DND-41 (cell line): Measurements from ENCODE around the gene IAH1.

Experiments
- ATAC-seq: fragments of 200-7000 bp; cut with Tn5 transposase; 3 replicates; pipeline ENCODE4 v1.9.1; 2021; ENCODE audit warnings: low read depth; ENCODE audit not compliant: insufficient read depth
- DNase-seq: peaks from one replicate; pipeline ENCODE4 v3.0.0-alpha.2; 2020
- H2AFZ ChIP-seq: 2 replicates; pipeline ENCODE4 v1.6.0; 2012; ENCODE audit warnings: low read depth, low read length
- H3K27ac ChIP-seq: 2 replicates; pipeline ENCODE4 v1.5.1; 2012; ENCODE audit warnings: low read length, inconsistent platforms
- H3K27me3 ChIP-seq: fragments of 200-600 bp; sonication (generic); 2 replicates; pipeline ENCODE4 v1.6.0; 2012; ENCODE audit warnings: low read length, mild to moderate bottlenecking, inconsistent platforms; ENCODE audit not compliant: insufficient read depth, poor library complexity
- H3K36me3 ChIP-seq: 2 replicates; pipeline ENCODE4 v1.5.1; 2012; ENCODE audit warnings: low read length, inconsistent platforms; ENCODE audit not compliant: insufficient read depth
- H3K4me1 ChIP-seq: 2 replicates; pipeline ENCODE4 v1.5.1; 2012; ENCODE audit warnings: mild to moderate bottlenecking, low read length; ENCODE audit not compliant: insufficient read depth
- H3K4me2 ChIP-seq: 2 replicates; pipeline ENCODE4 v1.6.0; 2012; ENCODE audit warnings: mild to moderate bottlenecking, moderate library complexity, low read length, inconsistent platforms; ENCODE audit not compliant: insufficient read depth
- H3K4me3 ChIP-seq, 2 experiments: fragments of 200-600 bp in 1 of 2; shearing (Covaris generic) in 1 of 2; 2 replicates each; pipeline ENCODE4 v1.5.1; 2012 to 2016; ENCODE audit warnings: inconsistent platforms in 2 of 2, low read length in 2 of 2, mild to moderate bottlenecking in 2 of 2, low read depth in 1 of 2, moderate library complexity in 1 of 2
- H3K79me2 ChIP-seq: 2 replicates; pipeline ENCODE4 v1.6.0; 2012; ENCODE audit warnings: low read length, inconsistent platforms; ENCODE audit not compliant: insufficient read depth
- H3K9ac ChIP-seq: 2 replicates; pipeline ENCODE4 v1.6.0; 2012; ENCODE audit warnings: low read depth, mild to moderate bottlenecking, inconsistent platforms, low read length, moderate library complexity
- H3K9me3 ChIP-seq: 2 replicates; pipeline ENCODE4 v1.5.1; 2012; ENCODE audit warnings: low read length, moderate library complexity, mild to moderate bottlenecking, inconsistent platforms; ENCODE audit not compliant: insufficient read depth, severe bottlenecking
- H4K20me1 ChIP-seq: 2 replicates; pipeline ENCODE4 v1.6.0; 2012; ENCODE audit warnings: low read length; ENCODE audit not compliant: insufficient read depth
- EZH2 ChIP-seq: IDR thresholded peaks from 3 replicates; pipeline ENCODE4 v1.6.1; 2012; ENCODE audit warnings: borderline replicate concordance, low read depth, mild to moderate bottlenecking, moderate library complexity, low read length, inconsistent platforms; ENCODE audit not compliant: severe bottlenecking
- TF ChIP-seq, protein P1 (sequence below): IDR thresholded peaks from 2 replicates; pipeline ENCODE4 v1.5.1; 2012; ENCODE audit warnings: borderline replicate concordance, low read length, moderate library complexity, mild to moderate bottlenecking; ENCODE audit not compliant: poor library complexity, severe bottlenecking; ENCODE audit errors: extremely low read depth

The IAH1 gene

DNA sequence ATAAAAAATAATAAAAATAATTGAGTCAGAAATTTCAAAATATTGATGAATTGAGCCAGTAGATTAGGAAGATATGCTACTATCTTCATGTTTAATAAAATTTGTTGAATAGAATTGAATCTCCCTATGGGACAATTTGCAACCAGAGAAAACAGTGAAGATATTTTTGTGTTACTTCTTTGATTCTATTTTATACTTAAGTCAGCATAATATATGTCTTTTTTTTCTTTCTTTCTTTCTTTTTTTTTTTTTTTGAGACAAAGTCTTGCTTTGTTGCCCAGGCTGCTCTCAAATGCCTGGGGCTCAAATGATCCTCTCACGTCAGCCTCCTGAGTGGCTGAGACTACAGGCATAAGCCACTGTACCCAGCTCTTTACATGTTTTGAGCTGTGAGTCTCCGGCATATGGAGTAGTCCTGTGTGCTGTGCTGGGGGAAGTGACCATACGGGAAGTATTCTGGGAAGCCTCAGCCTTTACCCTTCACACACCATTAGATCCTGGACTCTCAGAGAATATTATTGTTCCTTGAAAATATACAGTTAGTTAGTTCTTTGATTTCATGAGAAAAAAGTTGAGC is 13.8 kb upstream of the IAH1 start:
- H3K79me2 ChIP-seq, result no peaks in the 10 kb centered on the region
- H2AFZ ChIP-seq, result no peak overlapping the region
- H3K9ac ChIP-seq, result no peak overlapping the region
- no peaks in the 10 kb centered on the region for H3K9me3 ChIP-seq
- DNase-seq, result no peak
- peaks cover 75% of the 10 kb centered on the region for H3K36me3 ChIP-seq
- TF ChIP-seq, protein P1, sequence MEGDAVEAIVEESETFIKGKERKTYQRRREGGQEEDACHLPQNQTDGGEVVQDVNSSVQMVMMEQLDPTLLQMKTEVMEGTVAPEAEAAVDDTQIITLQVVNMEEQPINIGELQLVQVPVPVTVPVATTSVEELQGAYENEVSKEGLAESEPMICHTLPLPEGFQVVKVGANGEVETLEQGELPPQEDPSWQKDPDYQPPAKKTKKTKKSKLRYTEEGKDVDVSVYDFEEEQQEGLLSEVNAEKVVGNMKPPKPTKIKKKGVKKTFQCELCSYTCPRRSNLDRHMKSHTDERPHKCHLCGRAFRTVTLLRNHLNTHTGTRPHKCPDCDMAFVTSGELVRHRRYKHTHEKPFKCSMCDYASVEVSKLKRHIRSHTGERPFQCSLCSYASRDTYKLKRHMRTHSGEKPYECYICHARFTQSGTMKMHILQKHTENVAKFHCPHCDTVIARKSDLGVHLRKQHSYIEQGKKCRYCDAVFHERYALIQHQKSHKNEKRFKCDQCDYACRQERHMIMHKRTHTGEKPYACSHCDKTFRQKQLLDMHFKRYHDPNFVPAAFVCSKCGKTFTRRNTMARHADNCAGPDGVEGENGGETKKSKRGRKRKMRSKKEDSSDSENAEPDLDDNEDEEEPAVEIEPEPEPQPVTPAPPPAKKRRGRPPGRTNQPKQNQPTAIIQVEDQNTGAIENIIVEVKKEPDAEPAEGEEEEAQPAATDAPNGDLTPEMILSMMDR, result no peak
- no peak for TF ChIP-seq EZH2
- ATAC-seq, result no peak
- no peaks in the 10 kb centered on the region for H3K4me1 ChIP-seq
- H3K4me3 ChIP-seq, result no peak overlapping the region
- no peaks in the 10 kb centered on the region for H3K27me3 ChIP-seq
- H3K27ac ChIP-seq, result no peak overlapping the region
- no peak overlapping the region for H3K4me2 ChIP-seq
- H4K20me1 ChIP-seq, result no peaks in the 10 kb centered on the region

DNA sequence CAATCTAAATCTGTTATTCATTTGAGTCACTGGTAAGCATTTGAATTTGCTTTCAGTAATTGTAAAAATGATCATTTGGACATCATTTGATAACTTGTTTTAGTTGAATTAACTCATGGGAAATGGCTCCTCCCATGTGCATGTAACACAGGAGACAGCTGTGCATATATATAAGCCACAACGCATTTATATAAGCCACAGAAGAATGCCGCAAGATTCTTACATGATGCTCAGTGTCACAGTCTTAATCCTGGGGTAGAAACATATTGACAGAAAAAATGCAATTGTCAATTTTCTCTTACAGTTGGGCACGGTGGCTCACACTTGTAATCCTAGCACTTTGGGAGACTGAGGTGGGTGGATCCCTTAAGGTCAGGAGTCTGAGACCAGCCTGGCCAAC is 13.3 kb upstream of the IAH1 start:
- Histone ChIP-seq H3K9ac (no peak overlapping the region), H3K27ac (no peak overlapping the region), H3K27me3 (no peaks in the 10 kb centered on the region), H4K20me1 (no peaks in the 10 kb centered on the region), H3K36me3 (peaks cover 77% of the 10 kb centered on the region), H3K4me3 (no peak overlapping the region), H3K4me1 (no peaks in the 10 kb centered on the region), H3K4me2 (no peak overlapping the region), H2AFZ (no peak overlapping the region), H3K9me3 (no peaks in the 10 kb centered on the region), H3K79me2 (no peaks in the 10 kb centered on the region)
- DNase-seq (no peak), ATAC-seq (no peak)
- TF ChIP-seq, protein P1, result no peak
- TF ChIP-seq EZH2, result no peak

DNA sequence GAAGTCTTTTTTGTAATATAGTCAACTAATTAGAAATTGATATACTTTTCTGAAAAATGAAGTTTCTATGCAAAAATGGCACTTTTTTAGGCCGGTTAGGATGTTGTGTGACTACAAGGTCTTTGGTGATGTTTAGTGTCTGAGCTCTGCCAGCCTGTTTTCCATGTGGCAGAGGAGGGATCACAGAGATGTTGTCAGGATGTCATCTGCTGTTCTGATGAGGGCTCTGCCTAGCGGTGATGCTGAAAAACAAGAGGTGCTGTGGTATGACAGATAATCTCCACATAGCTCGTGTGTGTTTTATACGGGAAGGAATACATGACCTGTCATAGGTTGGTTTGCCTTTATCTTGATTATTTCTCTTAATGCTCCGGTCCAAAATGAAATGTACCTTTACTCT is 12.0 kb upstream of the IAH1 start:
- DNase-seq (no peak), ATAC-seq (no peak)
- Histone ChIP-seq H3K9ac (no peak overlapping the region), H3K27ac (no peak overlapping the region), H3K9me3 (no peaks in the 10 kb centered on the region), H3K4me3 (no peak overlapping the region), H3K36me3 (peaks cover 76% of the 10 kb centered on the region), H3K4me1 (no peaks in the 10 kb centered on the region), H3K4me2 (no peak overlapping the region), H3K27me3 (no peaks in the 10 kb centered on the region), H3K79me2 (no peaks in the 10 kb centered on the region), H4K20me1 (no peaks in the 10 kb centered on the region), H2AFZ (no peak overlapping the region)
- TF ChIP-seq, protein P1, result no peak
- no peak for TF ChIP-seq EZH2
